ENCODE data around the gene TGFB1I1. TPM values are rescaled to one million over a fixed set of nuclear protein-coding genes. Genes with fewer than 3 reads are reported as not detected.

Gene TGFB1I1
- total and polyA plus RNA-seq, 2 of the 4 experiments (the other 2 are of a cell fraction) = 24.9 to 128 TPM

DNA sequence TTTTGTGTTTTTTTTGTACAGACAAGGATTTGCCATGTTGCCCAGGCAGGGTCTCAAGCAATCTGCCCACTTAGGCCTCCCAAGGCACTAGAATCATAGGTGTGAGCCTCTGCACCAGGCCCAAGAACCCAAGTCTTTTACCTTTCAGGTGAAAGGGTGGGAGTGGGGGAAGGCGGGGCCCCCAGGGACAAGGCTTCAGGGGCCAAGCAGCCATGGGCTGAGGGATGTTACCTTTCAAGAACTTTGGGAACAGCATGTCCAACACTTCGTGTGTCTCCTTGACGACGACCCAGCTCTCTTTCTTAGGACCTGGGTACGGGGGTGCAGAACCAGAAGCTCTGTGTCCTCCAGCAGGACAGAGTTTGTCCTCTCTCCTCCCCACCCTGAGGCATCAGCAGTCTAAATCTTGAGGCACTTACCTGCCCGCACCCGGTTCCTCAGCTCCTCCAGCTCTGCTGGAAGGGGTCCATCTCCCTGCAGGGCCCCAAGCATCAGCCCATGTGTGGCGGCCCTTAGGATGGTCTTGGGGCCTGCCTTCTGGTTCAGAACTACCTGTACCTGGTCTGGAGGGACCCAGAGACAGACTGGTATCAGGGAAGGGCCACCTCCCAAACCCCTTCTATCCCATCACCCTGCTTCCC lies 19.9 kb downstream of the TGFB1I1 start:
- no peak overlapping the region for H3K4ac ChIP-seq (ENCODE audit: low read depth, low read length)
- no peak overlapping the region for H2BK15ac ChIP-seq (ENCODE audit: low read depth, low read length)
- intact Hi-C loops (cut with micrococcal nuclease) (no loop called here), dilution Hi-C loops (cut with HindIII; ENCODE audit: low sequenced_read_pairs, unreplicated experiment) (no loop called here), in situ Hi-C loops (cut with MboI; ENCODE audit: low sequenced_read_pairs) (no loop called here)
- H3K14ac ChIP-seq (replicated peaks; ENCODE audit: low read depth, low read length) = no peak overlapping the region
- H3K23ac ChIP-seq (ENCODE audit: low read depth, low read length) = no peak overlapping the region
- no peak overlapping the region for H2BK5ac ChIP-seq (ENCODE audit: low read depth, low read length, poor library complexity, severe bottlenecking)
- no peak overlapping the region for H3K4me2 ChIP-seq (ENCODE audit: low read depth, low read length)
- POLR2A ChIA-PET (ENCODE audit: unreplicated experiment) = no interaction called here
- H3K9me3 ChIP-seq (ENCODE audit: control insufficient read depth, insufficient read depth, low read length) = no peaks in the 10 kb centered on the region
- H3K18ac ChIP-seq (ENCODE audit: low read depth, low read length) = no peak overlapping the region
- H2AFZ ChIP-seq (replicated peaks; ENCODE audit: low read length, poor library complexity) = no peak overlapping the region
- peaks cover 3% of the 10 kb centered on the region; the same call in 1 of the 2 replicates for H4K20me1 ChIP-seq (ENCODE audit: insufficient read depth, low read length)
- BruUV-seq (replicated peaks) = no TSS peak
- H3K56ac ChIP-seq (ENCODE audit: extremely low read depth, insufficient read depth, low read length) = no peak overlapping the region
- peaks cover 2% of the 10 kb centered on the region; the same call in 1 of the 2 replicates for H3K27me3 ChIP-seq (ENCODE audit: control insufficient read depth, insufficient read depth, low read length)
- DNase-seq (no peak), ATAC-seq (ENCODE audit: low read depth) (no peak)
- CTCF ChIA-PET = no interaction called here
- H3K79me1 ChIP-seq (ENCODE audit: low read depth in 1 of 2, low read length in 2 of 2) = no peaks in the 10 kb centered on the region
- no peak overlapping the region for H2AK5ac ChIP-seq (ENCODE audit: low read depth, low read length)
- no peak overlapping the region for H2BK20ac ChIP-seq (ENCODE audit: low read depth, low read length)
- no peak overlapping the region for H4K8ac ChIP-seq (ENCODE audit: low read depth in 2 of 2, low read length in 2 of 2)
- H4K91ac ChIP-seq (ENCODE audit: insufficient read depth, low read depth, low read length) = no peak overlapping the region
- WGBS, 2 experiments (ENCODE audit: extremely low coverage in 2 of 2, insufficient read length in 1 of 2) = 100% methylated on average over 1 of the region's 8 CpGs; no CpG with 5 or more reads in 1 of the 2 experiments
- no peak for TF ChIP-seq RFX5 (IDR thresholded peaks at IDR 0.05; ENCODE audit: low read depth, low read length)
- TF ChIP-seq MAZ (IDR thresholded peaks at IDR 0.05; ENCODE audit: borderline replicate concordance, low read depth, low read length) = no peak
- TF ChIP-seq, protein P1, sequence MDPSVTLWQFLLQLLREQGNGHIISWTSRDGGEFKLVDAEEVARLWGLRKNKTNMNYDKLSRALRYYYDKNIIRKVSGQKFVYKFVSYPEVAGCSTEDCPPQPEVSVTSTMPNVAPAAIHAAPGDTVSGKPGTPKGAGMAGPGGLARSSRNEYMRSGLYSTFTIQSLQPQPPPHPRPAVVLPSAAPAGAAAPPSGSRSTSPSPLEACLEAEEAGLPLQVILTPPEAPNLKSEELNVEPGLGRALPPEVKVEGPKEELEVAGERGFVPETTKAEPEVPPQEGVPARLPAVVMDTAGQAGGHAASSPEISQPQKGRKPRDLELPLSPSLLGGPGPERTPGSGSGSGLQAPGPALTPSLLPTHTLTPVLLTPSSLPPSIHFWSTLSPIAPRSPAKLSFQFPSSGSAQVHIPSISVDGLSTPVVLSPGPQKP (IDR thresholded peaks at IDR 0.05; ENCODE audit: borderline replicate concordance, low read depth, low read length) = no peak
- TF ChIP-seq, protein P2, sequence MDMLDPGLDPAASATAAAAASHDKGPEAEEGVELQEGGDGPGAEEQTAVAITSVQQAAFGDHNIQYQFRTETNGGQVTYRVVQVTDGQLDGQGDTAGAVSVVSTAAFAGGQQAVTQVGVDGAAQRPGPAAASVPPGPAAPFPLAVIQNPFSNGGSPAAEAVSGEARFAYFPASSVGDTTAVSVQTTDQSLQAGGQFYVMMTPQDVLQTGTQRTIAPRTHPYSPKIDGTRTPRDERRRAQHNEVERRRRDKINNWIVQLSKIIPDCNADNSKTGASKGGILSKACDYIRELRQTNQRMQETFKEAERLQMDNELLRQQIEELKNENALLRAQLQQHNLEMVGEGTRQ (IDR thresholded peaks at IDR 0.05; ENCODE audit: low read depth, low read length) = no peak
- TF ChIP-seq RCOR1 (IDR thresholded peaks at IDR 0.05; ENCODE audit: insufficient replicate concordance, low read length) = no peak
- no peak for TF ChIP-seq NFE2L2 (IDR thresholded peaks at IDR 0.05; ENCODE audit: low read depth, low read length)
- TF ChIP-seq SMC3 (IDR thresholded peaks at IDR 0.05; ENCODE audit: low read depth, low read length) = no peak
- no peak for TF ChIP-seq FOS (IDR thresholded peaks at IDR 0.05; ENCODE audit: low read depth, low read length)
- no peak for TF ChIP-seq RAD21 (IDR thresholded peaks at IDR 0.05; ENCODE audit: low read length)
- no peak for TF ChIP-seq POLR2A (IDR thresholded peaks at IDR 0.05; ENCODE audit: low read depth, low read length)
- peaks cover 6% of the 10 kb centered on the region; the same call in 1 of the 2 replicates for H3K4me1 ChIP-seq (ENCODE audit: control insufficient read depth, insufficient read depth, low read length)
- peak overlapping the region; percentile 31 for H2AK9ac ChIP-seq (replicated peaks; ENCODE audit: low read depth, low read length, poor library complexity)
- no peak overlapping the region for H3K27ac ChIP-seq (ENCODE audit: insufficient read depth, low read length)
- H3K9ac ChIP-seq (ENCODE audit: low read depth, low read length) = no peak overlapping the region
- H4K5ac ChIP-seq (ENCODE audit: low read depth, low read length) = no peak overlapping the region
- H2BK120ac ChIP-seq (ENCODE audit: low read depth, low read length) = no peak overlapping the region
- H3K9me1 ChIP-seq (ENCODE audit: insufficient read depth, low read length) = no peaks in the 10 kb centered on the region; the same call in 1 of the 2 replicates
- peaks cover 58% of the 10 kb centered on the region for H3K36me3 ChIP-seq (ENCODE audit: control insufficient read depth, insufficient read depth, low read length)
- H3K4me3 ChIP-seq (ENCODE audit: insufficient read depth, low read depth, low read length) = no peak overlapping the region
